ENCODE results near the gene EGLN2.

The EGLN2 gene

GRCh38 chr19:40750874-40751537, 48.0 kb upstream of the EGLN2 start, which contains the start of gene SNRPA (continued):
- TF ChIP-seq SP3 (tag by site-specific recombination; IDR thresholded peaks at IDR 0.05) (peak; percentile 68), GLIS1 (tag by site-specific recombination; IDR thresholded peaks at IDR 0.05) (no peak), ZNF335 (tag by site-specific recombination; conservative IDR thresholded peaks at IDR 0.05) (peak; percentile 100), BCL11A (tag by site-specific recombination; IDR thresholded peaks at IDR 0.05; ENCODE audit: low read depth) (no peak; the same call in 1 of the 2 replicates), ZNF518A (tag by site-specific recombination; conservative IDR thresholded peaks at IDR 0.05; ENCODE audit: low read depth) (no peak), PBX3 (CRISPR knock-in tag; IDR thresholded peaks at IDR 0.05) (no peak), ZNF391 (tag by site-specific recombination; IDR thresholded peaks at IDR 0.05; ENCODE audit: borderline replicate concordance, low read depth) (peak; percentile 27; the same call in 1 of the 2 replicates), PRDM10 (tag by site-specific recombination; IDR thresholded peaks at IDR 0.05) (peak; percentile 79), ZNF692 (tag by site-specific recombination; IDR thresholded peaks at IDR 0.05) (peak; percentile 82), GFI1B (tag by site-specific recombination; IDR thresholded peaks at IDR 0.05) (no peak), PATZ1 (tag by site-specific recombination; IDR thresholded peaks at IDR 0.05) (no peak; the same call in 1 of the 2 replicates), GLI2 (tag by site-specific recombination; IDR thresholded peaks at IDR 0.05; ENCODE audit: borderline replicate concordance, low read depth) (no peak; the same call in 1 of the 2 replicates), OVOL3 (tag by site-specific recombination; IDR thresholded peaks at IDR 0.05) (no peak), ZBTB26 (tag by site-specific recombination; optimal IDR thresholded peaks at IDR 0.05) (peak; percentile 63), ZNF148 (tag by site-specific recombination; IDR thresholded peaks at IDR 0.05; ENCODE audit: borderline replicate concordance) (no peak), ZFP69B (tag by site-specific recombination; IDR thresholded peaks at IDR 0.05) (peak; percentile 60)
